Measurements from ENCODE around the gene PCDHB11.
"Not testable (repeated sequence)": the region's sequence is repeated elsewhere in the genome, so short reads cannot be mapped to it uniquely, and the experiment has no call there.

Gene PCDHB11

DNA sequence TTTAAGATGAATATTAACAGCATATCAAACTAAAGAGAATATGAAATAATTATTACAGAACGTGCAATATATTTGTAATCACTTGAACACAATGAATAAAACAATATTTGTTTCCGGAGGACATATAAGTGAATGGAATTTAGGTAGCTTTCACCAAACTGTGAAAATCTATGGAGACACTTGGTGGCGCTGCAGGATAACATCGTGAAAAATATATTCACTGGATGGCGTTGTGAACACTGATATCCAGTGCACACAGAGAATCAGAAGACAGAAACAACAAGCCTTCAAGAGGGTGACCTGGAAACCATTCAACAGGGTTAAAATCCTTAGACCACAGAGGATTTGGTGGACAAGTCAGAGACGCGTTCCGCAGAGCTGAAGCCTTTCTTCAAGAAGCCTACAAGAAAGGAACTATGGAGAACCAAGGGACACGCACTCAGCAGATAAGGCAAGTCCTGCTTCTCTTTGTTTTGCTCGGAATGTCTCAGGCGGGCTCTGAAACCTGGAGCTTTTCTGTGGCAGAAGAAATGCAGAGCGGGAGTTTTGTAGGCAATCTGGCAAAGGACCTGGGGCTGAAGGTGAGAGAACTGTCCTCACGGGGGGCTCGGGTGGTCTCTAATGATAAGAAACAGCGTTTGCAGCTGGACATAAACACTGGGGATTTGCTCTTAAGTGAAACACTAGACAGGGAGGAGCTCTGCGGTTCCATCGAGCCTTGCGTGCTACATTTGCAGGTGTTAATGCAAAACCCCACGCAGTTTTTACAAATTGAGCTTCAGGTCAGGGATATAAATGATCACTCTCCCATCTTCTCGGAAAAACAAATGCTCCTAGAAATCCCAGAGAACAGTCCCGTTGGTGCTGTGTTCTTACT, at the start of gene PCDHB11:
TSS of gene PCDHB11 (plus strand) at position 269 of the 877 bp plus-strand sequence. CDS start at position 417, 148 bp downstream.
- in situ Hi-C loops (cut with MboI; ENCODE audit: low pct_unique_long_range_greater_than_20kb, low sequenced_read_pairs, unreplicated experiment): no loop called here
- no peak for DNase-seq (ENCODE audit: low spot score)

DNA sequence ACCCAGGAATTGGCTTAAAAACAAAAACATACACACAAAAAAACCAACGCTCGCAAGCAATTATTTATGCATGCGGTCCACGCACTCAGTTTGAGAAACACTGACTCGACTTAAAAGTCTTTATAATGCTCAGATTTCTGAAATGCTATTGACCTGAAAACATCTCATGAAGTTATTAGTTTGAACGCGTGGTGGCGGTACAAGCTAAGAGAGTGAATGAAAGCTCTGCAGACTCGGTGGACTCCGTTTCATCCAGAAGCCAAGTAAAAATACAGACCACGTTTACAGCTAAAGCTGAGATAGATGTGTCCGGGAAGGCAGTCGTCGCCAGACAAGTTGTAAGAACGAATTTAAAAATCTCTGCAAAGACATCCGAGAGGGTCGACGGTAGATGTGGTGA, 49.6 kb upstream of the PCDHB11 start, which contains the start of gene PCDHB6:
TSS of gene PCDHB6 (plus strand) at position 246 of the 400 bp plus-strand sequence. CDS start 201 bp downstream, outside the sequence.
- TF ChIP-seq, protein P1, sequence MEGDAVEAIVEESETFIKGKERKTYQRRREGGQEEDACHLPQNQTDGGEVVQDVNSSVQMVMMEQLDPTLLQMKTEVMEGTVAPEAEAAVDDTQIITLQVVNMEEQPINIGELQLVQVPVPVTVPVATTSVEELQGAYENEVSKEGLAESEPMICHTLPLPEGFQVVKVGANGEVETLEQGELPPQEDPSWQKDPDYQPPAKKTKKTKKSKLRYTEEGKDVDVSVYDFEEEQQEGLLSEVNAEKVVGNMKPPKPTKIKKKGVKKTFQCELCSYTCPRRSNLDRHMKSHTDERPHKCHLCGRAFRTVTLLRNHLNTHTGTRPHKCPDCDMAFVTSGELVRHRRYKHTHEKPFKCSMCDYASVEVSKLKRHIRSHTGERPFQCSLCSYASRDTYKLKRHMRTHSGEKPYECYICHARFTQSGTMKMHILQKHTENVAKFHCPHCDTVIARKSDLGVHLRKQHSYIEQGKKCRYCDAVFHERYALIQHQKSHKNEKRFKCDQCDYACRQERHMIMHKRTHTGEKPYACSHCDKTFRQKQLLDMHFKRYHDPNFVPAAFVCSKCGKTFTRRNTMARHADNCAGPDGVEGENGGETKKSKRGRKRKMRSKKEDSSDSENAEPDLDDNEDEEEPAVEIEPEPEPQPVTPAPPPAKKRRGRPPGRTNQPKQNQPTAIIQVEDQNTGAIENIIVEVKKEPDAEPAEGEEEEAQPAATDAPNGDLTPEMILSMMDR (IDR thresholded peaks at IDR 0.05; ENCODE audit: extremely low read depth, insufficient read depth, missing control alignments): peak; percentile 28
- in situ Hi-C loops (cut with MboI; ENCODE audit: low pct_unique_long_range_greater_than_20kb, low sequenced_read_pairs, unreplicated experiment): no loop called here
- DNase-seq (ENCODE audit: low spot score): no peak

More for the DNA sequence above, at the start of gene PCDHB11:
- TF ChIP-seq, protein P1 (IDR thresholded peaks at IDR 0.05; ENCODE audit: extremely low read depth, insufficient read depth, missing control alignments): no peak

DNA sequence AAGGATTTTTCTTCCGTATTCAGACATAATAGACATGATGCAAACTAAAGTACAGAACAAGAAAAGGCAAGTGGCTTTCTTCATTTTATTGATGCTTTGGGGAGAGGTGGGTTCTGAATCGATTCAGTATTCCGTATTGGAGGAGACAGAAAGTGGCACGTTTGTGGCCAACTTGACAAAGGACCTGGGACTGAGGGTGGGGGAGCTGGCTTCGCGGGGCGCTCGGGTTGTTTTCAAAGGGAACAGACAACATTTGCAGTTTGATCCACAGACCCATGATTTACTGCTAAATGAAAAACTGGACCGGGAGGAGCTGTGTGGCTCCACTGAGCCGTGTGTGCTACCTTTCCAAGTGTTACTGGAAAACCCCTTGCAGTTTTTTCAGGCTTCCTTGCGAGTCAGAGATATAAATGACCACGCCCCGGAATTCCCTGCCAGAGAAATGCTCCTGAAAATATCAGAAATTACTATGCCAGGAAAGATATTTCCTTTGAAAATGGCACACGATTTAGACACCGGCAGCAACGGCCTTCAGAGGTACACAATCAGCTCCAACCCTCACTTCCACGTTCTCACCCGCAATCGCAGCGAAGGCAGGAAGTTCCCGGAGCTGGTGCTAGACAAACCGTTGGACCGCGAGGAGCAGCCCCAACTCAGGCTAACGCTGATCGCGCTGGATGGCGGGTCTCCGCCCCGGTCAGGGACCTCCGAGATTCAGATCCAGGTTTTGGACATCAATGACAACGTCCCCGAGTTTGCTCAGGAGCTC, 49.0 kb upstream of the PCDHB11 start:
- in situ Hi-C loops (cut with MboI; ENCODE audit: low pct_unique_long_range_greater_than_20kb, low sequenced_read_pairs, unreplicated experiment): no loop called here
- TF ChIP-seq, protein P1 (IDR thresholded peaks at IDR 0.05; ENCODE audit: extremely low read depth, insufficient read depth, missing control alignments): no peak
- no peak for DNase-seq (ENCODE audit: low spot score)

DNA sequence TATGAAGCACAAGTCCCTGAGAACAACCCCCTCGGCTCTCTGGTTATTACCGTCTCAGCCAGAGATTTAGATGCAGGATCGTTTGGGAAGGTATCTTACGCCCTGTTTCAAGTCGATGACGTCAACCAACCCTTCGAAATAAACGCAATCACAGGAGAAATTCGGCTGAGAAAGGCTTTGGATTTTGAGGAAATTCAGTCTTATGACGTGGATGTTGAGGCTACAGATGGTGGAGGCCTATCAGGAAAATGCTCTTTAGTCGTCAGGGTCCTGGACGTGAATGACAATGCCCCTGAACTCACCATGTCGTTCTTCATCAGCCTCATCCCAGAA, 48.5 kb upstream of the PCDHB11 start:
- in situ Hi-C loops (cut with MboI; ENCODE audit: low pct_unique_long_range_greater_than_20kb, low sequenced_read_pairs, unreplicated experiment): no loop called here
- DNase-seq (ENCODE audit: low spot score): no peak
- TF ChIP-seq, protein P1 (IDR thresholded peaks at IDR 0.05; ENCODE audit: extremely low read depth, insufficient read depth, missing control alignments): no peak

DNA sequence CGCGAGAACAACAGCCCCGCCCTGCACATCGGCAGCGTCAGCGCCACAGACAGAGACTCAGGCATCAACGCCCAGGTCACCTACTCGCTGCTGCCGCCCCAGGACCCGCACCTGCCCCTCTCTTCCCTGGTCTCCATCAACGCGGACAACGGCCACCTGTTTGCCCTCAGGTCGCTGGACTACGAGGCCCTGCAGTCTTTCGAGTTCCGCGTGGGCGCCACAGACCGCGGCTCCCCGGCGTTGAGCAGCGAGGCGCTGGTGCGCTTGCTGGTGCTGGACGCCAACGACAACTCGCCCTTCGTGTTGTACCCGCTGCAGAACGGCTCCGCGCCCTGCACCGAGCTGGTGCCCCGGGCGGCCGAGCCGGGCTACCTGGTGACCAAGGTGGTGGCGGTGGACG, 47.8 kb upstream of the PCDHB11 start:
- in situ Hi-C loops (cut with MboI; ENCODE audit: low pct_unique_long_range_greater_than_20kb, low sequenced_read_pairs, unreplicated experiment); DNase-seq (ENCODE audit: low spot score): not testable (repeated sequence)

DNA sequence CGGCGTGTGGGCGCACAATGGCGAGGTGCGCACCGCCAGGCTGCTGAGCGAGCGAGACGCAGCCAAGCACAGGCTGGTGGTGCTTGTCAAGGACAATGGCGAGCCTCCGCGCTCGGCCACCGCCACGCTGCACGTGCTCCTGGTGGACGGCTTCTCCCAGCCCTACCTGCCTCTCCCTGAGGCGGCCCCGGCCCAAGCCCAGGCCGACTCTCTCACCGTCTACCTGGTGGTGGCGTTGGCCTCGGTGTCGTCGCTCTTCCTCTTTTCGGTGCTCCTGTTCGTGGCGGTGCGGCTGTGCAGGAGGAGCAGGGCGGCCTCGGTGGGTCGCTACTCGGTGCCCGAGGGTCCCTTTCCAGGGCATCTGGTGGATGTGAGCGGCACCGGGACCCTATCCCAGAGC, 47.3 kb upstream of the PCDHB11 start:
- in situ Hi-C loops (cut with MboI; ENCODE audit: low pct_unique_long_range_greater_than_20kb, low sequenced_read_pairs, unreplicated experiment); DNase-seq (ENCODE audit: low spot score): not testable (repeated sequence)

DNA sequence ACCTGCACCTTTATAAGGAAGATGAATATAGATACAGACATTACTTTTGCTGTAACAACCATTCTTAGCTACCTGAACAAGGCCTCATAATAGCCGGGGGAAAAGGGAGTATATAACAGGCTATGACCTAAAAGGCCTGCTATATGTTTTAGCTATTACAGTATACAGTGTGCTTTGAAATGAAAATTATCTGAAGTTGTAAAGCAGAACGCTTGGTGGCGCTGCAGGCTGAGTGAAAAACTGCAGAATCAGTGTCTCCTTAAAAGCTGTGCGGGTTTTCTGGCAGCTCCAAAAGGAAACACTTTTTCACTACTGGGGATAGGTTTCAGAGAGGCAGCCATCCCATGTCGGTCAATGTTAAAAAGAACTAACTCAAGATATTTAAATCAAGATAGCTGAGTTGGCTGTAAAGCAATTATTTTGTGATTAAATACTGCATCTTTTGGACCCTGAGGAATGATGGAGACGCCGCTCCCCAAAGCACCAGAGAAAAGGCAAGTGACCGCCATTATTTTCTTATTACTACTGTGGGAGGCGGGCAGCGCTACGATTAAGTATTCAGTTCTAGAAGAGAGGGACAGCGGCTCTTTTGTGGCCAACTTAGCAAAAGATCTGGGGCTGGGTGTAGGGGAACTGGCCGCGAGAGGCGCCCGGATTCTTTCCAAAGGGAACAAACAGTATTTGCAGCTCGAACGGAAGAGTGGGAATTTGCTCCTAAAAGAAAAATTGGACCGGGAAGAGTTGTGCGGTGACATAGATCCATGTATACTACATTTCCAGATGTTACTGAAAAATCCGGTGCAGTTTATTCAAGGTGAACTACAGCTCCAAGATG, 43.7 kb upstream of the PCDHB11 start:
- no peak for DNase-seq (ENCODE audit: low spot score)
- in situ Hi-C loops (cut with MboI; ENCODE audit: low pct_unique_long_range_greater_than_20kb, low sequenced_read_pairs, unreplicated experiment): no loop called here
- TF ChIP-seq, protein P1 (IDR thresholded peaks at IDR 0.05; ENCODE audit: extremely low read depth, insufficient read depth, missing control alignments): no peak

DNA sequence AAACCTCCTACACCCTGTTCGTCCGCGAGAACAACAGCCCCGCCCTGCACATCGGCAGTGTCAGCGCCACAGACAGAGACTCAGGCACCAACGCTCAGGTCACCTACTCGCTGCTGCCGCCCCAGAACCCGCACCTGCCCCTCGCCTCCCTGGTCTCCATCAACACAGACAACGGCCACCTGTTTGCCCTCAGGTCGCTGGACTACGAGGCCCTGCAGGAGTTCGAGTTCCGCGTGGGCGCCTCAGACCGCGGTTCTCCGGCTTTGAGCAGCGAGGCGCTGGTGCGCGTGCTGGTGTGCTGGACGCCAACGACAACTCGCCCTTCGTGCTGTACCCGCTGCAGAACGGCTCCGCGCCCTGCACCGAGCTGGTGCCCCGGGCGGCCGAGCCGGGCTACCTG, 42.1 kb upstream of the PCDHB11 start:
- in situ Hi-C loops (cut with MboI; ENCODE audit: low pct_unique_long_range_greater_than_20kb, low sequenced_read_pairs, unreplicated experiment); DNase-seq (ENCODE audit: low spot score): not testable (repeated sequence)

DNA sequence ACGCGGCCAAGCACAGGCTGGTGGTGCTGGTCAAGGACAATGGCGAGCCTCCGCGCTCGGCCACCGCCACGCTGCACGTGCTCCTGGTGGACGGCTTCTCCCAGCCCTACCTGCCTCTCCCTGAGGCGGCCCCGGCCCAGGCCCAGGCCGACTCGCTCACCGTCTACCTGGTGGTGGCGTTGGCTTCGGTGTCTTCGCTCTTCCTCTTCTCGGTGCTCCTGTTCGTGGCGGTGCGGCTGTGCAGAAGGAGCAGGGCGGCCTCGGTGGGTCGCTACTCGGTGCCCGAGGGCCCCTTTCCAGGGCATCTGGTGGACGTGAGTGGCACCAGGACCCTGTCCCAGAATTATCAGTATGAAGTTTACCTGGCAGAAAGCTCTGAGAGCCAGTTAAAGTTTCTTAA, 41.5 kb upstream of the PCDHB11 start:
- in situ Hi-C loops (cut with MboI; ENCODE audit: low pct_unique_long_range_greater_than_20kb, low sequenced_read_pairs, unreplicated experiment); DNase-seq (ENCODE audit: low spot score): not testable (repeated sequence)

Data from GM13977 (cell line).